Lung (tissue), 12 donors: ENCODE measurements around the gene IFT122. TPM values are rescaled to one million over a fixed set of nuclear protein-coding genes. Genes with fewer than 3 reads are reported as not detected.
A peak's percentile ranks its signal among the peaks of the same experiment; 100 is the strongest.

Experiments used
- ATAC-seq: fragments of 200-7000 bp; cut with Tn5 transposase; one replicate; pipeline ENCODE4 v1.9.1; 2020; ENCODE audit warnings: moderate number of reproducible peaks; ENCODE audit not compliant: insufficient read depth, low FRiP score
- DNase-seq, 3 donors: peaks; one replicate each; pipeline ENCODE4 v3.0.0-alpha.2; 2013 to 2017
- H3K27ac ChIP-seq, 2 donors: one replicate each; pipeline ENCODE4 v1.5.1; 2013; ENCODE audit warnings: mild to moderate bottlenecking in 2 of 2, moderate library complexity in 2 of 2, control low read depth in 1 of 2, inconsistent platforms in 1 of 2, low read depth in 1 of 2, low read length in 1 of 2
- H3K27me3 ChIP-seq, 3 donors: one replicate each; pipeline ENCODE4 v1.5.1; 2013; ENCODE audit warnings: low read length in 2 of 3; ENCODE audit not compliant: control insufficient read depth in 3 of 3, insufficient read depth in 3 of 3
- H3K36me3 ChIP-seq, 4 donors: one replicate each; pipeline ENCODE4 v1.5.1; 2013; ENCODE audit warnings: low read length in 4 of 4, mild to moderate bottlenecking in 1 of 4, moderate library complexity in 1 of 4; ENCODE audit not compliant: control insufficient read depth in 4 of 4, insufficient read depth in 4 of 4
- H3K4me1 ChIP-seq, 5 donors: one replicate each; pipeline ENCODE4 v1.5.1; 2013; ENCODE audit warnings: low read length in 5 of 5, mild to moderate bottlenecking in 2 of 5, moderate library complexity in 1 of 5; ENCODE audit not compliant: control insufficient read depth in 5 of 5, insufficient read depth in 5 of 5
- H3K4me3 ChIP-seq: one replicate; pipeline ENCODE4 v1.5.1; 2013; ENCODE audit warnings: mild to moderate bottlenecking, control low read depth, moderate library complexity
- H3K9ac ChIP-seq, 2 donors: one replicate each; pipeline ENCODE4 v1.5.1; 2013; ENCODE audit warnings: low read length in 2 of 2, control low read depth in 1 of 2; ENCODE audit not compliant: insufficient read depth in 1 of 2
- H3K9me3 ChIP-seq, 4 donors: one replicate each; pipeline ENCODE4 v1.5.1; 2013; ENCODE audit warnings: low read length in 3 of 4, mild to moderate bottlenecking in 1 of 4, moderate library complexity in 1 of 4; ENCODE audit not compliant: control insufficient read depth in 4 of 4, insufficient read depth in 3 of 4
- WGBS, 2 donors: extraction: QIAGEN DNeasy Blood & Tissue Kit; methylation state at CpG; one replicate each; pipeline ENCODE4 v1.1.7; 2013; 5-methylcytosine and 5-hydroxymethylcytosine counted together
- polyA plus RNA-seq, 2 donors: library from polyadenylated mRNA; stranded (reverse); fragments of 200-250 nt; gene quantifications; one replicate each; pipeline ENCODE4 v1.2.1, GENCODE V29; 2013
- total RNA-seq, 2 donors: library from RNA; depleted of rRNA in 1 of 2; stranded (reverse); fragments of >200 nt in 1 of 2; gene quantifications; one replicate each; pipeline ENCODE4 v1.2.1, GENCODE V29; 2014 to 2021
- TF ChIP-seq, protein P1 (sequence below): IDR thresholded peaks from 2 replicates; pipeline ENCODE4 v1.5.1; 2012; ENCODE audit warnings: mild to moderate bottlenecking; ENCODE audit errors: control extremely low read depth, extremely low read depth
- donor health status: control.
- donor health status: control.
- donor health status: Bipolar disorder and iron deficiency.
- donor health status: healthy.
- donor health status: DM: yes; HTN: yes; CAD: no.

IFT122 gene
- total and polyA plus RNA-seq, 4 donors: 11.0 to 65.7 (median 31.7) TPM

DNA sequence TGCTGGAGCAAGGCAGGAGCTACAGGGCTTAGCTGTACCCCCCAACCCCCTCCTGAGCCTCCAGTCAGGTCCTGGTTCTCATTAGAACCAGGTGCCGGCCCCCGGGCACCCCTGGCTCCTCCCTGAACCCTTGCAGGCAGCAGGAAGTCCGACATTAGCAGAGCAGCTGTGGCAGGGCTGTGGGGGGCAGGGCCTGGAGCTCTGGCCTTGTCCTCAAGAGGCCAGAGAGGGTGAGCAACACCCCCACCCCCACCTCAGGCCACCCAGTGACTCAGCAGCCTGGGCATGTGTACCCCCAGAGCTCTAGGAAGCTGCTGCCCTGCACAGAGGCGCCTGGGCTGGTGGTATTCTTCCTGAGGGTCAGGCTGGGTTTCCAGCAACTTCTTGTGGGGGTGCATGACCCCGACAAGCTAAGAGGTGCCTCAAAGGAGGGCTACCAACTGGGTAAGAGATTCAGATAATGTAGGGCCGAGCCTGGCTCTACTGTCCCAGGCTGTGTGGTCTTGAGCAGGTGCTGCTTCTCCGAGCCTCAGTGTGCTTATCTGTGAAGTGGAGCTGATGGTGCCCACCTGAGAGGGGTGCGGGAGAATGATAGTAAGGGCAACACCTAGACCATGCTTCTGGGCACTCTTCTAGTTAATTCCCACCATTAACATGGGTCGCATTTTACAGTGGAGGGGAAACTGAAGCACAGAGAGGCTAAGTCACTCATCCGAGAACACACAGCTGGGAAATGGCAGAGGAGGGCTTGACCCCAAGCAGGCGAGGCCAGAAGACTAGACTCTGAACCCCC lies 118.9 kb downstream of the IFT122 start:
- H3K4me3 ChIP-seq: no peak overlapping the region
- DNase-seq (no peak), ATAC-seq (no peak)
- no peaks in the 10 kb centered on the region for H3K27me3 ChIP-seq
- peak overlapping the region in 1 of 2 donors; percentile 46 for H3K27ac ChIP-seq
- TF ChIP-seq, protein P1, sequence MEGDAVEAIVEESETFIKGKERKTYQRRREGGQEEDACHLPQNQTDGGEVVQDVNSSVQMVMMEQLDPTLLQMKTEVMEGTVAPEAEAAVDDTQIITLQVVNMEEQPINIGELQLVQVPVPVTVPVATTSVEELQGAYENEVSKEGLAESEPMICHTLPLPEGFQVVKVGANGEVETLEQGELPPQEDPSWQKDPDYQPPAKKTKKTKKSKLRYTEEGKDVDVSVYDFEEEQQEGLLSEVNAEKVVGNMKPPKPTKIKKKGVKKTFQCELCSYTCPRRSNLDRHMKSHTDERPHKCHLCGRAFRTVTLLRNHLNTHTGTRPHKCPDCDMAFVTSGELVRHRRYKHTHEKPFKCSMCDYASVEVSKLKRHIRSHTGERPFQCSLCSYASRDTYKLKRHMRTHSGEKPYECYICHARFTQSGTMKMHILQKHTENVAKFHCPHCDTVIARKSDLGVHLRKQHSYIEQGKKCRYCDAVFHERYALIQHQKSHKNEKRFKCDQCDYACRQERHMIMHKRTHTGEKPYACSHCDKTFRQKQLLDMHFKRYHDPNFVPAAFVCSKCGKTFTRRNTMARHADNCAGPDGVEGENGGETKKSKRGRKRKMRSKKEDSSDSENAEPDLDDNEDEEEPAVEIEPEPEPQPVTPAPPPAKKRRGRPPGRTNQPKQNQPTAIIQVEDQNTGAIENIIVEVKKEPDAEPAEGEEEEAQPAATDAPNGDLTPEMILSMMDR: no peak
- peaks cover 0 to 83% (median 36%) of the 10 kb centered on the region in 5 donors for H3K4me1 ChIP-seq
- H3K9me3 ChIP-seq: no peaks in the 10 kb centered on the region
- peak overlapping the region in 1 of 2 donors; percentile 44 for H3K9ac ChIP-seq
- WGBS, 2 donors: 57 to 72% methylated on average over 11 of the region's 11 CpGs
- H3K36me3 ChIP-seq: peaks cover 0 to 64% (median 23%) of the 10 kb centered on the region in 4 donors

DNA sequence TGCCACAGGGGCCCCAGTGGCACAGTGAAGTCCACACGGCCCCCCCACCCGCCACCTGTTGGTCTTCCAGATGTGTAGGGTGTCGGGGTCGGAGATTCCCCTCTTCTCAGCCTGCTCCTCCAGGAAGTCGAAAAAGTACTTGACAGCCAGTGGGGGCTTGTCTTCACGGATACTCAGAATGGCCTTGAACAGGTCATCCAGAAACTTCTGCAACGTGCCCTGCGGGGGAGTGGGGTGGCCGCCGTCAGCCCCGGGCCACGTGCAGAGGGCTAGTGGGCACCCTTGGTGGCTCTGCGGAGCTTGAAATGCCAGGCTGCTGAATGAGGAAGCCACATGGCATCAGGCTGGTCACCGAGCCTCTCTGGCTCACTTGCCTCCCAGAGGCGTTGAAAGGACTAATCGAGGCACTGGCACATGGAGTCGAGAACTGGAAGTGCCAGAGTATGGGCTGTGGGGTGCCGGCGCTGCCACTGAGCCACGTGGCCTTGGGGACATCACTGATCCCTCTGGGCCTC lies 119.6 kb downstream of the IFT122 start:
- no peak overlapping the region for H3K9ac ChIP-seq
- H3K27me3 ChIP-seq: no peaks in the 10 kb centered on the region
- peaks cover 0 to 83% (median 34%) of the 10 kb centered on the region in 5 donors for H3K4me1 ChIP-seq
- H3K9me3 ChIP-seq: no peaks in the 10 kb centered on the region
- WGBS, 2 donors: 88 to 89% methylated on average over 20 of the region's 20 CpGs
- no peak overlapping the region for H3K4me3 ChIP-seq
- DNase-seq (no peak), ATAC-seq (no peak)
- H3K27ac ChIP-seq: peak overlapping the region in 1 of 2 donors; percentile 57
- H3K36me3 ChIP-seq: peaks cover 0 to 70% (median 23%) of the 10 kb centered on the region in 4 donors
- TF ChIP-seq, protein P1: no peak

DNA sequence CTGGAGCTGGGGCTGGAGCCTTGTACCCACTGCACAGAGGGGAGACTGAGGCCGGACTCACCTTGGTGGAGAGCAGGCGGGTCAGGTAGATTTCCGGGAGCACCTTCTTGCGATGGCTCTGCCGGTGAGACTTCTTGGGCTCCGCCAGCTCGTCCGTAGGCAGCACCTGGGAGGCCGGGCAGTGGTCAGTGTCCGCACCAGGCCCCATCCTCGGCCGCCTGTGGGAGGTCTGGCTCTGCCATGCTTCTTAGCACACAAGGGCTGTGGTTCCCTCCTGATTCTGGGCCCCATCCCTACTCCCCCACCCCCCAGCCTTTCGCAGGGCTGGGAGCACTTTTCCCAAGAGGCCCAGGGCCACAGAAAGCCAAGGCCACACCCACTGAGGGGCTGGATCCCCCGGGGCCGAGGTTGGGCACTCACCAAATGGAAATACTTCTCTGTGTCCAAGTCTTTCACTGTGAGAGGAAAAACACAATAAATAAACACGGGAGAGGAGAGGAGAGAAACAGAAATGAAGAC lies 120.3 kb downstream of the IFT122 start:
- ATAC-seq: no peak
- TF ChIP-seq, protein P1: no peak
- Histone ChIP-seq H3K36me3 (peaks cover 0 to 77% (median 25%) of the 10 kb centered on the region in 4 donors), H3K9me3 (no peaks in the 10 kb centered on the region), H3K4me1 (peaks cover 0 to 81% (median 31%) of the 10 kb centered on the region in 5 donors), H3K9ac (peak overlapping the region in 1 of 2 donors; percentile 52), H3K27ac (peak overlapping the region in 1 of 2 donors; percentile 57), H3K4me3 (no peak overlapping the region), H3K27me3 (no peaks in the 10 kb centered on the region)
- DNase-seq: peak; percentile 85 to 94 (median 92)
- WGBS, 2 donors: 64 to 66% methylated on average over 12 to 16 of the region's 16 CpGs
